Loucy (cell line): ENCODE measurements around the gene MMRN1.
"Not testable (repeated sequence)": the region's sequence is repeated elsewhere in the genome, so short reads cannot be mapped to it uniquely, and the experiment has no call there.

Source experiments
- EZH2phosphoT487 ChIP-seq: fragments of 200-600 bp; IDR thresholded peaks from 2 replicates; pipeline ENCODE4 v1.6.1; 2018; ENCODE audit warnings: antibody characterized with exemption, mild to moderate bottlenecking, moderate library complexity, borderline replicate concordance
- TF ChIP-seq, protein P1 (sequence below): fragments of 200-600 bp; sonication (generic); conservative IDR thresholded peaks from 2 replicates; pipeline ENCODE4 v1.5.1; 2014; ENCODE audit warnings: mild to moderate bottlenecking, antibody characterized with exemption, low read length

DNA sequence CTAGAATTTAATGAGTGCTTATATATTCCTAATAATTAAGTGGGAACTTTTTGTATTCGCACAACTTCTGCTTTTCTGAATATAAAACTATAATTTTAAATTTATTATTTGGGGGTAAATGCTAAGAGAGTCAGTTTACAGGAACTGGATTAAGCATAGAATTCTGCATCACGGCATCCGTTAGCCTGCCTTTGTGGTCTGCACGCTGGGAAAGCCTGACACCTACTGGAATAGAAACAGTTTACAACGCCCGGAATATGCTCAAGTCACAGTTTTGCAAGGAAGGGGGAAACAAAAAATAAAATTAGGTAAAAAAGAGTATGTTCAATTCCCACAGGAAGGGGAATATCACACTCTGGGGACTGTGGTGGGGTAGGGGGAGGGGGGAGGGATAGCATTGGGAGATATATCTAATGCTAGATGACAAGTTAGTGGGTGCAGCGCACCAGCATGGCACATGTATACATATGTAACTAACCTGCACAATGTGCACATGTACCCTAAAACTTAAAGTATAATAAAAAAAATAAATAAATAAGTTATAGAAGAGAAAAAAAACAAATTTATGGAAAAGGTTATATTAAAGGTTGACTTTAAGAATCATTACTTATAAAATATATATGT lies 7.3 kb downstream of the MMRN1 start:
- TF ChIP-seq, protein P1, sequence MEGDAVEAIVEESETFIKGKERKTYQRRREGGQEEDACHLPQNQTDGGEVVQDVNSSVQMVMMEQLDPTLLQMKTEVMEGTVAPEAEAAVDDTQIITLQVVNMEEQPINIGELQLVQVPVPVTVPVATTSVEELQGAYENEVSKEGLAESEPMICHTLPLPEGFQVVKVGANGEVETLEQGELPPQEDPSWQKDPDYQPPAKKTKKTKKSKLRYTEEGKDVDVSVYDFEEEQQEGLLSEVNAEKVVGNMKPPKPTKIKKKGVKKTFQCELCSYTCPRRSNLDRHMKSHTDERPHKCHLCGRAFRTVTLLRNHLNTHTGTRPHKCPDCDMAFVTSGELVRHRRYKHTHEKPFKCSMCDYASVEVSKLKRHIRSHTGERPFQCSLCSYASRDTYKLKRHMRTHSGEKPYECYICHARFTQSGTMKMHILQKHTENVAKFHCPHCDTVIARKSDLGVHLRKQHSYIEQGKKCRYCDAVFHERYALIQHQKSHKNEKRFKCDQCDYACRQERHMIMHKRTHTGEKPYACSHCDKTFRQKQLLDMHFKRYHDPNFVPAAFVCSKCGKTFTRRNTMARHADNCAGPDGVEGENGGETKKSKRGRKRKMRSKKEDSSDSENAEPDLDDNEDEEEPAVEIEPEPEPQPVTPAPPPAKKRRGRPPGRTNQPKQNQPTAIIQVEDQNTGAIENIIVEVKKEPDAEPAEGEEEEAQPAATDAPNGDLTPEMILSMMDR, result peak; percentile 73
- TF ChIP-seq EZH2phosphoT487, result not testable (repeated sequence)
